Measurements from ENCODE around the gene ZNF670.

Gene ZNF670

DNA sequence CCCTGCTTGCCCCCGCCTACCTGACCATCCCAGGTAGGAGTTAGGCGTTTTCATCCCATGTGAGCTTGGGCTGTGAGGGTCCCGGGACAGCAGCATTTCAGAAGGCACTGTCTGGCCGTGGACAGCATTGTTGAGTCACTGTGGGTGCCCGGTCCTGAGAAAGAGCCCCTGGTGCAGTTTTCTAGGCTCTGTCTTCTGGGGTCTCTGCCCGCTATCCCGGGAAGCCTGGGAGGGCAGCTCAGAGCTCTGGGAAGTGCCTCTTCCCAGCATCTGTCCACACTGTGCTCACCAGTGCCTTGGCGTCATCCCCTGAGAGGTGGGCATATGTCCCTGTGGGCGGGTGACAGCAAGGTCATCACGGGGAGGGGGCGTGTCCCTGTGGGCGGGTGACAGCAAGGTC is 36.9 kb upstream of the ZNF670 start:
- no peak for DNase-seq (ENCODE audit: extremely low spot score)
- CTCF ChIA-PET, result no interaction called here
- TF ChIP-seq, protein P1, sequence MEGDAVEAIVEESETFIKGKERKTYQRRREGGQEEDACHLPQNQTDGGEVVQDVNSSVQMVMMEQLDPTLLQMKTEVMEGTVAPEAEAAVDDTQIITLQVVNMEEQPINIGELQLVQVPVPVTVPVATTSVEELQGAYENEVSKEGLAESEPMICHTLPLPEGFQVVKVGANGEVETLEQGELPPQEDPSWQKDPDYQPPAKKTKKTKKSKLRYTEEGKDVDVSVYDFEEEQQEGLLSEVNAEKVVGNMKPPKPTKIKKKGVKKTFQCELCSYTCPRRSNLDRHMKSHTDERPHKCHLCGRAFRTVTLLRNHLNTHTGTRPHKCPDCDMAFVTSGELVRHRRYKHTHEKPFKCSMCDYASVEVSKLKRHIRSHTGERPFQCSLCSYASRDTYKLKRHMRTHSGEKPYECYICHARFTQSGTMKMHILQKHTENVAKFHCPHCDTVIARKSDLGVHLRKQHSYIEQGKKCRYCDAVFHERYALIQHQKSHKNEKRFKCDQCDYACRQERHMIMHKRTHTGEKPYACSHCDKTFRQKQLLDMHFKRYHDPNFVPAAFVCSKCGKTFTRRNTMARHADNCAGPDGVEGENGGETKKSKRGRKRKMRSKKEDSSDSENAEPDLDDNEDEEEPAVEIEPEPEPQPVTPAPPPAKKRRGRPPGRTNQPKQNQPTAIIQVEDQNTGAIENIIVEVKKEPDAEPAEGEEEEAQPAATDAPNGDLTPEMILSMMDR (IDR thresholded peaks at IDR 0.05; ENCODE audit: control extremely low read depth, extremely low read depth, low read depth, missing control alignments), result no peak
- POLR2A ChIA-PET, result no interaction called here

DNA sequence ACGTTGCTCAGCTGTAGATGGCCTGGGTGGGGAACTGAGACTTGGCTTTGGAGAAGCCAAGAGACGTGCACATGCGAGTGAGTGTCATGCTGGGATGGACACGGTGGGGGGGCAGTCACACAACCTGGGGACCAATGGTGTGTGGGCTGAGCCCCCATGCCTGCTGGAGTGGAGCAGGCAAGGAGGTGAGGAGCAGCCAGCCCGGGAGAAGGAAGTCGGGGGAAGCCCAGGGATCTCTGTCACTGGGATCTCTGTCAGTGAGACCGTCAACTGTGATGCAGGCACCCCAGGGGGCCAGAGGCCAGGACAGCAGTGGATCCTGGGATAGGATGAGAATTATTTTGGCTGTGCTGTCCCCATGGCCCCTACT is 36.5 kb upstream of the ZNF670 start:
- no peak for DNase-seq (ENCODE audit: extremely low spot score)
- POLR2A ChIA-PET, result no interaction called here
- CTCF ChIA-PET, result no interaction called here
- TF ChIP-seq, protein P1 (IDR thresholded peaks at IDR 0.05; ENCODE audit: control extremely low read depth, extremely low read depth, low read depth, missing control alignments), result no peak

- ChIA-PET CTCF (no interaction called here), POLR2A (no interaction called here)
- TF ChIP-seq, protein P1 (IDR thresholded peaks at IDR 0.05; ENCODE audit: control extremely low read depth, extremely low read depth, low read depth, missing control alignments), result no peak
- DNase-seq (ENCODE audit: extremely low spot score), result no peak
Measured at GRCh38 chr1:247114351-247115140, 35.9 kb upstream of the ZNF670 start.

GRCh38 chr1:247113733-247114271 is 35.2 kb upstream of the ZNF670 start:
- POLR2A ChIA-PET, result no interaction called here

DNA sequence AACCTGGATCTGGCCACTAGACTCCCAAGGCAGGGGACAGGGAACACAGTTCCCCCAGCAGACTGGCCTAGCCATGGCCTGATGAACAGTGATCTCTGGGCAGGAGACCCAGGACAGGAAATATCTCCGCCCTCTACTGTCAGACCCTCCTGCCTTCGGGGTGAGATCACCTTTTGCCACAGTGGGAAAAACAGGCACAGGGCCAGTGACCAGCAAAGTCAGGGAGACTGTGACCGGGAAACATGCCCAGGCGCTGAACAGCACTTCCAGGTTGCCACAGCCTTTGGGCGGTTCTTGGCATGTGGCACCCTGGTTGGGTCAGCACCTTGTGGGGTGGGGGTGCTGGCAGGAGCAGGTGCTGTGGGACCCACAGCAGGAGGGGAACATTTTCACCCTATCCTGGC is 34.5 kb upstream of the ZNF670 start:
- TF ChIP-seq, protein P1 (IDR thresholded peaks at IDR 0.05; ENCODE audit: control extremely low read depth, extremely low read depth, low read depth, missing control alignments), result no peak
- CTCF ChIA-PET, result interaction anchor here (1.0 kb wide), 1 partner anchor 277 kb away, joined by 3 read pairs; no protein-coding TSS in a partner anchor
- POLR2A ChIA-PET, result no interaction called here
- DNase-seq (ENCODE audit: extremely low spot score), result no peak

More at GRCh38 chr1:247113733-247114271, 35.2 kb upstream of the ZNF670 start:
- no peak for DNase-seq (ENCODE audit: extremely low spot score)
- TF ChIP-seq, protein P1 (IDR thresholded peaks at IDR 0.05; ENCODE audit: control extremely low read depth, extremely low read depth, low read depth, missing control alignments), result no peak
- CTCF ChIA-PET, result no interaction called here

DNA sequence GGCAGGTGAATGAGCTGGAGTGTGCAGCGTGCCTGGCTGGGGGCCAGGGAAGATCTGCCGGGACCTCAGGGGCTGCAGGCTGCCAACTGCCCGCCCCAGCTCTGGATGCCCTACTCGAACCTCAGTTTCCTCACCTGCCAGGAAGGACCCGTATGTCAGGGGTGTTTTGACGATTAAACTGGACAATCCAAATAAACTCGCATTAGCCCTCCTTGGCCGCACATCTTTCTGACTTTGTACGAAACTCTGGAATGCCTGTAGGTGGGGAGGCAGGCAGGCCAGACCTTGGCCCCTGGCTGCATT is 33.8 kb upstream of the ZNF670 start:
- ChIA-PET POLR2A (no interaction called here), CTCF (interaction anchor here (0.8 to 1.0 kb wide), 2 partner anchors 12 to 278 kb away, joined by 3 read pairs; no protein-coding TSS in a partner anchor)
- no peak for DNase-seq (ENCODE audit: extremely low spot score)
- TF ChIP-seq, protein P1 (IDR thresholded peaks at IDR 0.05; ENCODE audit: control extremely low read depth, extremely low read depth, low read depth, missing control alignments), result no peak

All from GM10248 (cell line).